Measurements from ENCODE around the gene RIOX2. TPM values are rescaled to one million over a fixed set of nuclear protein-coding genes. Genes with fewer than 3 reads are reported as not detected.

The RIOX2 gene
- total RNA-seq, 1 donor from 2014 or later = 26.5 TPM

- no peaks in the 10 kb centered on the region for H3K9me3 Mint-ChIP-seq (ENCODE audit: low read depth)
- peaks cover 18% of the 10 kb centered on the region for H3K4me1 Mint-ChIP-seq (ENCODE audit: low read depth)
- H3K27ac Mint-ChIP-seq (ENCODE audit: unreplicated experiment) = no peak overlapping the region
- H3K27me3 Mint-ChIP-seq (ENCODE audit: low read depth) = peaks cover 4% of the 10 kb centered on the region
- H3K36me3 Mint-ChIP-seq (ENCODE audit: low read depth) = no peaks in the 10 kb centered on the region
- no peak overlapping the region for H3K4me3 Mint-ChIP-seq (ENCODE audit: unreplicated experiment)
- TF ChIP-seq CTCF (IDR thresholded peaks at IDR 0.05) = peak; percentile 66
- no peak for DNase-seq (ENCODE audit: low spot score)
These were observed 3.2 kb upstream of the RIOX2 start for GRCh38 chr3:97975466-97975865.

- TF ChIP-seq CTCF (IDR thresholded peaks at IDR 0.05) = no peak
- Mint-ChIP-seq H3K27ac (ENCODE audit: unreplicated experiment) (no peak overlapping the region), H3K4me1 (ENCODE audit: low read depth) (peaks cover 23% of the 10 kb centered on the region), H3K36me3 (ENCODE audit: low read depth) (no peaks in the 10 kb centered on the region), H3K27me3 (ENCODE audit: low read depth) (peaks cover 4% of the 10 kb centered on the region), H3K9me3 (ENCODE audit: low read depth) (no peaks in the 10 kb centered on the region), H3K4me3 (ENCODE audit: unreplicated experiment) (no peak overlapping the region)
- no peak for DNase-seq (ENCODE audit: low spot score)
These were observed 2.8 kb upstream of the RIOX2 start for GRCh38 chr3:97974996-97975395.

GRCh38 chr3:97972976-97973375 lies 745 bp upstream of the RIOX2 start:
- no peak for DNase-seq (ENCODE audit: low spot score)
- Mint-ChIP-seq H3K27me3 (ENCODE audit: low read depth) (peaks cover 1% of the 10 kb centered on the region), H3K9me3 (ENCODE audit: low read depth) (no peaks in the 10 kb centered on the region), H3K4me1 (ENCODE audit: low read depth) (peaks cover 28% of the 10 kb centered on the region), H3K27ac (ENCODE audit: unreplicated experiment) (no peak overlapping the region), H3K4me3 (ENCODE audit: unreplicated experiment) (peak overlapping the region; percentile 61), H3K36me3 (ENCODE audit: low read depth) (no peaks in the 10 kb centered on the region)
- TF ChIP-seq CTCF (IDR thresholded peaks at IDR 0.05) = no peak

GRCh38 chr3:97970956-97971620 lies 1.1 kb downstream of the RIOX2 start:
- peak overlapping the region; percentile 84 for H3K4me3 Mint-ChIP-seq (ENCODE audit: unreplicated experiment)

GRCh38 chr3:97970156-97970555 lies 2.1 kb downstream of the RIOX2 start:
- Mint-ChIP-seq H3K27me3 (ENCODE audit: low read depth) (no peaks in the 10 kb centered on the region), H3K9me3 (ENCODE audit: low read depth) (no peaks in the 10 kb centered on the region), H3K4me3 (ENCODE audit: unreplicated experiment) (no peak overlapping the region), H3K27ac (ENCODE audit: unreplicated experiment) (no peak overlapping the region), H3K36me3 (ENCODE audit: low read depth) (peaks cover 2% of the 10 kb centered on the region), H3K4me1 (ENCODE audit: low read depth) (peaks cover 32% of the 10 kb centered on the region)
- no peak for TF ChIP-seq CTCF (IDR thresholded peaks at IDR 0.05)
- no peak for DNase-seq (ENCODE audit: low spot score)

More at GRCh38 chr3:97970956-97971620, 1.1 kb downstream of the RIOX2 start:
- no peak overlapping the region for H3K27ac Mint-ChIP-seq (ENCODE audit: unreplicated experiment)
- peaks cover 28% of the 10 kb centered on the region for H3K4me1 Mint-ChIP-seq (ENCODE audit: low read depth)
- no peaks in the 10 kb centered on the region for H3K9me3 Mint-ChIP-seq (ENCODE audit: low read depth)
- peaks cover 2% of the 10 kb centered on the region for H3K36me3 Mint-ChIP-seq (ENCODE audit: low read depth)
- no peak for TF ChIP-seq CTCF (IDR thresholded peaks at IDR 0.05)
- no peaks in the 10 kb centered on the region for H3K27me3 Mint-ChIP-seq (ENCODE audit: low read depth)
- DNase-seq (ENCODE audit: low spot score) = no peak
